Neuron (in vitro differentiated cells): Measurements from ENCODE around the gene CDC45.

Experiments used
- H2AFZ ChIP-seq: one replicate; pipeline ENCODE4 v1.6.1; 2013; ENCODE audit warnings: low read depth, mild to moderate bottlenecking, inconsistent platforms, low read length, moderate library complexity
- H3K27me3 ChIP-seq: one replicate; pipeline ENCODE4 v1.6.1; 2013; ENCODE audit warnings: low read length; ENCODE audit not compliant: insufficient read depth
- H3K36me3 ChIP-seq: one replicate; pipeline ENCODE4 v1.6.1; 2013; ENCODE audit warnings: low read length; ENCODE audit not compliant: insufficient read depth
- H3K4me1 ChIP-seq: one replicate; pipeline ENCODE4 v1.6.1; 2013; ENCODE audit warnings: low read length; ENCODE audit not compliant: insufficient read depth
- H3K4me3 ChIP-seq: 2 replicates; pipeline ENCODE4 v1.5.1; 2013; ENCODE audit warnings: mild to moderate bottlenecking, low read length, moderate library complexity
- H3K9me3 ChIP-seq: one replicate; pipeline ENCODE4 v1.6.1; 2013; ENCODE audit warnings: low read length

CDC45 gene

GRCh38 chr22:19467912-19468311, 11.8 kb upstream of the CDC45 start:
- no peaks in the 10 kb centered on the region for H3K4me1 ChIP-seq
- peaks cover 89% of the 10 kb centered on the region for H3K36me3 ChIP-seq
- H3K27me3 ChIP-seq, result no peaks in the 10 kb centered on the region
- no peak overlapping the region for H2AFZ ChIP-seq
- no peak overlapping the region for H3K4me3 ChIP-seq
- H3K9me3 ChIP-seq, result no peaks in the 10 kb centered on the region

DNA sequence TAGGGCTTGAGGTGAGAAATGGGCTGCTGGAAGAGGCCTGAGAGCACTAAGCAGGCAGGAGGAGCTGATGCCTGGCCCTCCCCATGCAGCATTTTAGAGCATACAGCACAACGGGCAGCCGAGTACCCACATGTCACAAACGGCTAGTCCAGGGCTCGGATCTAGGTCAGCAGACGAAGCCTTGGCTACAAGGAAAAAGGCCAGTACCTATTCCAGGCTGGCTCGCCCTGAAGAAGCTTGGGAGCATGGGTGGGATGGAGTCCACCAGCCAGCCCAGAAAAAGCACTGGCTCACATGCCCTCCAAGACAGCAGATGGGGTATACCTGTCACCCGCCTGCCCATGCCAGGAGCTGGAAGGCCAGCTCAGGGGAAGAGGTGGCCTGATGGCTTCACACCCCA, 10.3 kb upstream of the CDC45 start:
- H3K9me3 ChIP-seq, result no peaks in the 10 kb centered on the region
- no peaks in the 10 kb centered on the region for H3K27me3 ChIP-seq
- H2AFZ ChIP-seq, result no peak overlapping the region
- H3K4me3 ChIP-seq, result no peak overlapping the region
- no peaks in the 10 kb centered on the region for H3K4me1 ChIP-seq
- H3K36me3 ChIP-seq, result peaks cover 91% of the 10 kb centered on the region

- Histone ChIP-seq H3K27me3 (no peaks in the 10 kb centered on the region), H3K4me1 (no peaks in the 10 kb centered on the region), H2AFZ (no peak overlapping the region), H3K36me3 (peaks cover 90% of the 10 kb centered on the region), H3K9me3 (no peaks in the 10 kb centered on the region), H3K4me3 (no peak overlapping the region)
Observed at GRCh38 chr22:19470010-19470409, 9.7 kb upstream of the CDC45 start.

GRCh38 chr22:19471572-19471971, 8.1 kb upstream of the CDC45 start:
- peaks cover 83% of the 10 kb centered on the region for H3K36me3 ChIP-seq
- H3K9me3 ChIP-seq, result no peaks in the 10 kb centered on the region
- H3K4me3 ChIP-seq, result no peak overlapping the region
- H3K27me3 ChIP-seq, result no peaks in the 10 kb centered on the region
- no peak overlapping the region for H2AFZ ChIP-seq
- no peaks in the 10 kb centered on the region for H3K4me1 ChIP-seq

DNA sequence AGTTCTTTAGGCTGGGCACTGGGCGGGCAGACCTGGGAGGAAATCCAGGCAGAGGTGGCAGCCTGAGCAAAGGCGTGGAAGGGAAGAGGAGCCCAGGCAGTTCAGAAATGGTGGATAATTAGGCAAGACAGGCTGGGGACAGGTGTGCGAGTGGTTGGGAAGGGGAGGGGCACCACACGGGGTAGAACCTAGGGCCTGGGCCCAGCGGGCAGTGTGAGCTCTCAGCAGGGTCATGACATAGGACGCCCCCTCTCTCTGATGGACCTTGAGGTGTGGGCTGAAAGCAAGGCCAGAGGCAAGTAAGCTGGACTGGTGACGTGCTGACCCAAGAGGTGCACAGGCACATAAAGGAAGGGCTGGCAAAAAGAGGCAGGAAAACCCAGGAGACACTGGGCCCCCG, 7.5 kb upstream of the CDC45 start:
- no peak overlapping the region for H3K4me3 ChIP-seq
- H3K27me3 ChIP-seq, result no peaks in the 10 kb centered on the region
- H3K9me3 ChIP-seq, result no peaks in the 10 kb centered on the region
- H3K36me3 ChIP-seq, result peaks cover 77% of the 10 kb centered on the region
- H2AFZ ChIP-seq, result no peak overlapping the region
- H3K4me1 ChIP-seq, result peaks cover 2% of the 10 kb centered on the region

DNA sequence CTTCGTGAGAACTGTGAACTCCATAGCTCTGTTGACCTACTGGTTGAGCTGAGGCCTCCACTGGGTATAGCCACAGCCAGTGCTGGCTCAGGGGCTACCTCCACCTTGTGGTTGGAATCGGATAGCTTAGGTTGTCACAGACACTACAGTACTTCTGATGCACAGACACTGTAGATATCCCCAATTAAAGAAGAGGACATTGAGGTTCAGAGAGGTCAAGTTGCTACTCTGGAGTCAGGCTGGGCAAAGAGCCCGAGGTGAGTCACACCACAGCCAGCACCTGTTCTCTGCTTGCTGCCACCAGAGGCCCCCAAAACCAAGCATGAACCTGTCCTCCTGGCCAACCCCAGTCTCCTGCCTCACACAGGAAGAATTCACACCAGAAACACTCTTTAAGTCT, 6.1 kb upstream of the CDC45 start:
- Histone ChIP-seq H3K27me3 (no peaks in the 10 kb centered on the region), H3K4me1 (peaks cover 13% of the 10 kb centered on the region), H3K4me3 (no peak overlapping the region), H2AFZ (no peak overlapping the region), H3K36me3 (peaks cover 63% of the 10 kb centered on the region), H3K9me3 (no peaks in the 10 kb centered on the region)

- no peak overlapping the region for H3K4me3 ChIP-seq
- H3K36me3 ChIP-seq, result peaks cover 43% of the 10 kb centered on the region
- H3K27me3 ChIP-seq, result no peaks in the 10 kb centered on the region
- no peak overlapping the region for H2AFZ ChIP-seq
- no peaks in the 10 kb centered on the region for H3K9me3 ChIP-seq
- peaks cover 22% of the 10 kb centered on the region for H3K4me1 ChIP-seq
Observed at GRCh38 chr22:19476023-19476422, 3.7 kb upstream of the CDC45 start.

DNA sequence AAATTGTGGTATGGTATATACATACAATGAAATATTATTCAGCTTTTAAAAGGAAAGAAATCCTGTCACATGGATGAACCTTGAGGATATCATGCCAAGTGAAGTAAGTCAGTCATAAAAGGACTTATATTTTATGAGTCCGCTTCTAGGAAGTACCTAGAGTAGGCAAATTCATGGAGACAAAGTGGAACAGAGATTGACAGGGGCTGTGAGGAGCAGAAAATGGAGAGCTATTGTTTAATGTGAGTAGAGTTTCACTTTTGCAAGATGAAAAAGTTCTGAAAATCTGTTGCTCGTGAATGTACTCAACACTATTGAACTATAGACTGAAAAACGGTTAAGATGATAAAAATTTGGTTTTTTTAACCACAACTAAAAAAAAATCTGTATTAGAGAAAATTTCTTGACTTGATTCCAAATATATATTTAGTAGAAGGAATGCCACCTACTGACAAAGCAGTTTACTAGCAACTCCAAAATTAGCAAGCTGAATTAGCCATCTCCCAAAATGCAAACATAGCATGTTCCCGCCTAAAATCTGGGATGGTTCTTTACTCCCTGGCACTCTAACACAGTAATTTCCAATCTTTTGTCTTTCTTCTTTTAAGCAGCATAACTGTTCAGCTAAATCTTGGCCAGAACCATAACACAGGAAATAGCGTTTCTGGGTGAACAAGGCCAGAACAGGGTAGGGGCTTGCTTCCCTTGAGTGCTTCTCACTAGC, 2.2 kb upstream of the CDC45 start:
- Histone ChIP-seq H3K36me3 (peaks cover 34% of the 10 kb centered on the region), H3K27me3 (no peaks in the 10 kb centered on the region), H3K4me1 (peaks cover 22% of the 10 kb centered on the region), H2AFZ (no peak overlapping the region), H3K9me3 (no peaks in the 10 kb centered on the region), H3K4me3 (peak overlapping the region; percentile 100)

DNA sequence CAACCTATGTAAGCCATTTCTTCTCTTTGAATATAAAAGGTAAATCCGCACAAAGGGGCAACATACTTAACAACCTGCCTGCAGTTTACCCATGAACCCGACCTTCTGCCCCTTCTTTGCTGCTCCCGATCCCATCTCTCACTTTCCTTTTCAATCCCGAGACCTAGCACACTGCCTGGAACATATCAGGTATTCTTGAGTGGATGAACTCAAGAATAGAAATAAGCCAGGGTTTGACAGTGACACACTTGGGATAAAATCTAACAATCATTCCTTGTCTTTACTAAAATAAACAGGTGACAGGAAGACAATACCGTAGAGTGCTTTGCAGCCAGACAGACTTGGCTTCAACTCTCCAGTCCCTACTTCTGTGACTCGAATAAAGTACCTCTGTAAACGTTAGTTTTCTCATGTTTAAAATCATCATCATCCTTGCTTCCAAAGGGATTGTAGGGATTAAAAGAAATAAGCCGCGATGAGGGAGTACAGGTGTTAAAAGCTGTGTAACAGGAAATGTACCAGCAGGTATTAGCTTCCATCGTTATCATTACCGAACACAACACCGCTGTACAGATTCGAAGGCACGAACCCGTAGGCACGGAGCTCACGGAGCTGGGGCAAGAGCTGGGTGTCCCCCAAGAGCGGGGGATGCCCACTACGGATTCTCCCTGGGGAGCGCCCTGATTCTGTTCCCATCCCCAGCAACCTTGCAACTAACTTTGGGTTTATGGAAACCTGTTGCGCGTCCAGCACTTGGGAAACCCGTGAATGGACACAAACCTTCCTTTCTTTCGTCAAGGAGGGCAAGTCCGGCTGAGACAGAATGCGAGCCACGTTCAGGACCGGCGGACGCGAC, 1.4 kb upstream of the CDC45 start:
- Histone ChIP-seq H2AFZ (peak overlapping the region; percentile 69), H3K9me3 (no peaks in the 10 kb centered on the region), H3K27me3 (no peaks in the 10 kb centered on the region), H3K4me3 (peak overlapping the region; percentile 100), H3K4me1 (peaks cover 22% of the 10 kb centered on the region), H3K36me3 (peaks cover 31% of the 10 kb centered on the region)

- H3K4me3 ChIP-seq, result peak within 1 kb of the TSS; percentile 100
- peaks cover 22% of the 10 kb centered on the region for H3K4me1 ChIP-seq
- peak within 1 kb of the TSS; percentile 71 for H2AFZ ChIP-seq
- peaks cover 30% of the 10 kb centered on the region for H3K36me3 ChIP-seq
- H3K9me3 ChIP-seq, result no peaks in the 10 kb centered on the region
- no peaks in the 10 kb centered on the region for H3K27me3 ChIP-seq
Observed at GRCh38 chr22:19478901-19479354, 792 bp upstream of the CDC45 start, which contains the start of gene UFD1. UFD1 (minus strand) TSS chr22:19479193; CDS start chr22:19479085, 108 bp downstream.

DNA sequence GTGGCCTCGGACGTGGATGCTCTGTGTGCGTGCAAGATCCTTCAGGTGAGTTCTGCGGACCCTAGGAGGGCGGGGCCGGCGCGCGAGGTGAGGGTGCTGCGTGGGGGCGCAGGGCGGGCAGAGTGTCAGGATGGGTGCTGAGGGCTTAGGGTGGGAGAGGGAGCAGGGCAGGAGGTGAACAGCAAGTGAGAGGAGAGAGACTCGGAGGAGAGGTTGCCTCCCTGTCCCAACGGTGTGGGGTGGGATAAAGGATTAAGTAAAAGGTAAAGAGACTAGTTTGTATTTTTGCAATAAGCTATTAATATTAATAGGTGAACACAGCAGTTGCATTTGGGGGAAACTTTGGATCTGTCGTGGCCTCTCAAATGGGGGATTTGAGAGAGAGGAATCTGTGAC, 451 bp downstream of the CDC45 start:
- H3K27me3 ChIP-seq, result no peaks in the 10 kb centered on the region
- peaks cover 33% of the 10 kb centered on the region for H3K36me3 ChIP-seq
- H3K4me3 ChIP-seq, result peak overlapping the region; percentile 69
- peak overlapping the region; percentile 71 for H2AFZ ChIP-seq
- H3K4me1 ChIP-seq, result peaks cover 22% of the 10 kb centered on the region
- no peaks in the 10 kb centered on the region for H3K9me3 ChIP-seq

DNA sequence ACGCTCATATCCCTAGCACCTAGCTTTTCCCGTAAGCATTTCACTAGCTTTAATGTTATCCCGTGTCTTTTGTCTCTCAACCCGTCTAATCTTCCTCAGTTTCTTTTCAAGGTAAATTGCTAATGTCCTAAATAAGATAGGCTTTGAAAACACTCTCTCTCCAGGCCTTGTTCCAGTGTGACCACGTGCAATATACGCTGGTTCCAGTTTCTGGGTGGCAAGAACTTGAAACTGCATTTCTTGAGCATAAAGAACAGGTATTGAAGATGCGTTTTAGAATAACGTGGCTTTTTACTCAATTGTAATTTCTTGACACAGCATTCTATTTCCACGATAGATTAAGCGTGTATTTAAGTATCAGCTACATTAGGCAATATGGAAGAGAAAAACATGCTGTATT, 1.1 kb downstream of the CDC45 start:
- no peak overlapping the region for H2AFZ ChIP-seq

GRCh38 chr22:19482297-19482696, 2.6 kb downstream of the CDC45 start:
- Histone ChIP-seq H3K36me3 (peaks cover 37% of the 10 kb centered on the region), H3K9me3 (no peaks in the 10 kb centered on the region), H3K27me3 (no peaks in the 10 kb centered on the region), H2AFZ (no peak overlapping the region), H3K4me3 (no peak overlapping the region), H3K4me1 (peaks cover 20% of the 10 kb centered on the region)

More for the DNA sequence above, 1.1 kb downstream of the CDC45 start:
- Histone ChIP-seq H3K36me3 (peaks cover 32% of the 10 kb centered on the region), H3K27me3 (no peaks in the 10 kb centered on the region), H3K4me3 (peak overlapping the region; percentile 69), H3K9me3 (no peaks in the 10 kb centered on the region), H3K4me1 (peaks cover 22% of the 10 kb centered on the region)
